Fibroblast of skin of abdomen (primary cell): ENCODE measurements around the gene AGAP3.

Experiments used
- DNase-seq: peaks from one replicate; pipeline ENCODE4 v3.0.0-alpha.2; 2013

AGAP3 gene

GRCh38 chr7:151137076-151137675 lies 50.9 kb downstream of the AGAP3 start:
- DNase-seq, result no peak

GRCh38 chr7:151137791-151138152 lies 51.5 kb downstream of the AGAP3 start:
- DNase-seq, result no peak

GRCh38 chr7:151138153-151138851 lies 52.0 kb downstream of the AGAP3 start:
- no peak for DNase-seq

GRCh38 chr7:151139071-151139790 lies 53.0 kb downstream of the AGAP3 start:
- no peak for DNase-seq

- DNase-seq, result no peak
These were observed 53.5 kb downstream of the AGAP3 start for GRCh38 chr7:151139791-151140190.

- DNase-seq, result no peak
These were observed 54.6 kb downstream of the AGAP3 start for GRCh38 chr7:151140826-151141225.

- DNase-seq, result no peak
These were observed 55.1 kb downstream of the AGAP3 start for GRCh38 chr7:151141311-151141854.

GRCh38 chr7:151141855-151142685 lies 55.8 kb downstream of the AGAP3 start:
- DNase-seq, result no peak

- no peak for DNase-seq
These were observed 56.4 kb downstream of the AGAP3 start for GRCh38 chr7:151142686-151143040.

GRCh38 chr7:151143261-151144015 lies 57.2 kb downstream of the AGAP3 start:
- no peak for DNase-seq

- DNase-seq, result no peak
These were observed 58.1 kb downstream of the AGAP3 start for GRCh38 chr7:151144387-151144786.

GRCh38 chr7:151146761-151147160 lies 60.5 kb downstream of the AGAP3 start:
- no peak for DNase-seq

- DNase-seq, result no peak
These were observed 62.3 kb downstream of the AGAP3 start for GRCh38 chr7:151148319-151149259.

- no peak for DNase-seq
These were observed 64.1 kb downstream of the AGAP3 start for GRCh38 chr7:151150388-151150787.

- DNase-seq, result no peak
These were observed 66.6 kb downstream of the AGAP3 start for GRCh38 chr7:151152643-151153513.

- no peak for DNase-seq
These were observed 71.5 kb downstream of the AGAP3 start for GRCh38 chr7:151157645-151158329.

GRCh38 chr7:151161757-151162156 lies 75.5 kb downstream of the AGAP3 start:
- DNase-seq, result no peak

- DNase-seq, result no peak
These were observed 80.4 kb downstream of the AGAP3 start for GRCh38 chr7:151166629-151167196.
